H54 (cell line): ENCODE measurements around the gene GLI3.

Source experiments
- DNase-seq: peaks from one replicate; pipeline ENCODE4 v3.0.0; 2011; ENCODE audit warnings: low spot score, mixed read lengths; ENCODE audit not compliant: insufficient read length
- FAIRE-seq: peaks from 3 replicates; lab custom pipeline; 2011; peaks lifted over from hg19 to GRCh38; lab: Jason Lieb, UNC
- POLR2A ChIP-seq: IDR thresholded peaks from 2 replicates; pipeline ENCODE4 v1.6.1; 2011; ENCODE audit warnings: low read depth, mild to moderate bottlenecking, low read length

The GLI3 gene

GRCh38 chr7:41967156-41967555 lies 269.9 kb downstream of the GLI3 start:
- no peak for FAIRE-seq
- TF ChIP-seq POLR2A, result no peak
- peak; percentile 65 for DNase-seq

- DNase-seq, result no peak
- FAIRE-seq, result no peak
- TF ChIP-seq POLR2A, result no peak
These were observed 271.0 kb downstream of the GLI3 start for GRCh38 chr7:41965951-41966505.

- no peak for TF ChIP-seq POLR2A
- no peak for FAIRE-seq
- no peak for DNase-seq
These were observed 271.9 kb downstream of the GLI3 start for GRCh38 chr7:41964849-41965745.

GRCh38 chr7:41964183-41964753 lies 272.7 kb downstream of the GLI3 start:
- TF ChIP-seq POLR2A, result no peak
- FAIRE-seq (no peak), DNase-seq (no peak)

GRCh38 chr7:41956705-41957104 lies 280.3 kb downstream of the GLI3 start:
- no peak for TF ChIP-seq POLR2A
- FAIRE-seq, result no peak

GRCh38 chr7:41955893-41956675 lies 280.9 kb downstream of the GLI3 start:
- peak; percentile 99 for DNase-seq
- no peak for TF ChIP-seq POLR2A
- peak; percentile 98 for FAIRE-seq

More at GRCh38 chr7:41956705-41957104, 280.3 kb downstream of the GLI3 start:
- no peak for DNase-seq

GRCh38 chr7:41955451-41955850 lies 281.6 kb downstream of the GLI3 start:
- TF ChIP-seq POLR2A, result no peak
- DNase-seq, result no peak
- FAIRE-seq, result no peak

GRCh38 chr7:41954976-41955375 lies 282.0 kb downstream of the GLI3 start:
- no peak for FAIRE-seq
- TF ChIP-seq POLR2A, result no peak
- no peak for DNase-seq

- DNase-seq (no peak), FAIRE-seq (no peak)
- TF ChIP-seq POLR2A, result no peak
These were observed 288.5 kb downstream of the GLI3 start for GRCh38 chr7:41948503-41948902.

- TF ChIP-seq POLR2A, result no peak
- peak; percentile 83 for DNase-seq
- FAIRE-seq, result peak; percentile 15
These were observed 293.9 kb downstream of the GLI3 start for GRCh38 chr7:41943094-41943577.

- peak; percentile 60 for DNase-seq
- FAIRE-seq, result no peak
- no peak for TF ChIP-seq POLR2A
These were observed 294.4 kb downstream of the GLI3 start for GRCh38 chr7:41942468-41943093.

- FAIRE-seq (peak; percentile 45), DNase-seq (peak; percentile 76)
- no peak for TF ChIP-seq POLR2A
These were observed 296.2 kb downstream of the GLI3 start for GRCh38 chr7:41940760-41941343.

GRCh38 chr7:41938371-41938770 lies 298.6 kb downstream of the GLI3 start:
- DNase-seq, result no peak
- no peak for FAIRE-seq
- no peak for TF ChIP-seq POLR2A

- TF ChIP-seq POLR2A, result no peak
- DNase-seq (no peak), FAIRE-seq (no peak)
These were observed 303.6 kb downstream of the GLI3 start for GRCh38 chr7:41933427-41933826.
